NT2/D1 (cell line): ENCODE data around the gene APOE.
"Not testable (repeated sequence)": the region's sequence is repeated elsewhere in the genome, so short reads cannot be mapped to it uniquely, and the experiment has no call there.

Source experiments
- DNase-seq: peaks from one replicate; pipeline ENCODE4 v3.0.0-alpha.2; 2011; ENCODE audit warnings: low read depth, low spot score
- H3K27me3 ChIP-seq: 2 replicates; pipeline ENCODE4 v1.6.0; 2011; ENCODE audit warnings: mild to moderate bottlenecking; ENCODE audit not compliant: insufficient read length, insufficient read depth
- H3K36me3 ChIP-seq: 2 replicates; pipeline ENCODE4 v1.6.1; 2011; ENCODE audit warnings: mild to moderate bottlenecking, low read length, mixed read lengths; ENCODE audit not compliant: insufficient read depth, insufficient read length
- H3K4me1 ChIP-seq: 2 replicates; pipeline ENCODE4 v1.5.1; 2011; ENCODE audit not compliant: insufficient read depth, insufficient read length
- H3K4me3 ChIP-seq: 2 replicates; pipeline ENCODE4 v1.5.1; 2011; ENCODE audit warnings: low read depth; ENCODE audit not compliant: insufficient read length
- H3K9ac ChIP-seq: 2 replicates; pipeline ENCODE4 v1.6.0; 2011; ENCODE audit warnings: low read depth; ENCODE audit not compliant: insufficient read length
- H3K9me3 ChIP-seq: 2 replicates; pipeline ENCODE4 v1.5.1; 2011; ENCODE audit warnings: mild to moderate bottlenecking, low read length; ENCODE audit not compliant: insufficient read depth
- SUZ12 ChIP-seq: IDR thresholded peaks from 2 replicates; pipeline ENCODE4 v1.6.1; 2011; ENCODE audit not compliant: insufficient read length, insufficient read depth; ENCODE audit errors: extremely low read depth
- YY1 ChIP-seq: IDR thresholded peaks from 2 replicates; pipeline ENCODE4 v1.6.1; 2011; ENCODE audit not compliant: insufficient read length, insufficient read depth
- ZNF274 ChIP-seq: IDR thresholded peaks from 2 replicates; pipeline ENCODE4 v1.6.1; 2011; ENCODE audit warnings: mild to moderate bottlenecking, low read depth, low read length

The APOE gene

DNA sequence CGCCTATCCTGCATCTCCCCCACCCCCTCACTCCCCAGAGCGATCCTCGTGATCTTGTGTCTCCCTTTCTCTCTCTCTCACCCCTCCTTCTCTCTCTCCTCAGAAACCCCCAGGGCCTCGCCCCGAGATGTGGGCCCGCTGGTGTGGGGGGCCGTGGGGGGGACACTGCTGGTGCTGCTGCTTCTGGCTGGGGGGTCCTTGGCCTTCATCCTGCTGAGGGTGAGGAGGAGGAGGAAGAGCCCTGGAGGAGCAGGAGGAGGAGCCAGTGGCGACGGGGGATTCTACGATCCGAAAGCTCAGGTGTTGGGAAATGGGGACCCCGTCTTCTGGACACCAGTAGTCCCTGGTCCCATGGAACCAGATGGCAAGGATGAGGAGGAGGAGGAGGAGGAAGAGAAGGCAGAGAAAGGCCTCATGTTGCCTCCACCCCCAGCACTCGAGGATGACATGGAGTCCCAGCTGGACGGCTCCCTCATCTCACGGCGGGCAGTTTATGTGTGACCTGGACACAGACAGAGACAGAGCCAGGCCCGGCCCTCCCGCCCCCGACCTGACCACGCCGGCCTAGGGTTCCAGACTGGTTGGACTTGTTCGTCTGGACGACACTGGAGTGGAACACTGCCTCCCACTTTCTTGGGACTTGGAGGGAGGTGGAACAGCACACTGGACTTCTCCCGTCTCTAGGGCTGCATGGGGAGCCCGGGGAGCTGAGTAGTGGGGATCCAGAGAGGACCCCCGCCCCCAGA, 27.3 kb upstream of the APOE start:
- no peak for DNase-seq
- TF ChIP-seq ZNF274 (no peak), SUZ12 (no peak), YY1 (no peak)
- Histone ChIP-seq H3K27me3 (no peaks in the 10 kb centered on the region), H3K36me3 (peaks cover 72% of the 10 kb centered on the region), H3K9me3 (no peaks in the 10 kb centered on the region), H3K9ac (no peak overlapping the region), H3K4me3 (no peak overlapping the region), H3K4me1 (peaks cover 14% of the 10 kb centered on the region)

DNA sequence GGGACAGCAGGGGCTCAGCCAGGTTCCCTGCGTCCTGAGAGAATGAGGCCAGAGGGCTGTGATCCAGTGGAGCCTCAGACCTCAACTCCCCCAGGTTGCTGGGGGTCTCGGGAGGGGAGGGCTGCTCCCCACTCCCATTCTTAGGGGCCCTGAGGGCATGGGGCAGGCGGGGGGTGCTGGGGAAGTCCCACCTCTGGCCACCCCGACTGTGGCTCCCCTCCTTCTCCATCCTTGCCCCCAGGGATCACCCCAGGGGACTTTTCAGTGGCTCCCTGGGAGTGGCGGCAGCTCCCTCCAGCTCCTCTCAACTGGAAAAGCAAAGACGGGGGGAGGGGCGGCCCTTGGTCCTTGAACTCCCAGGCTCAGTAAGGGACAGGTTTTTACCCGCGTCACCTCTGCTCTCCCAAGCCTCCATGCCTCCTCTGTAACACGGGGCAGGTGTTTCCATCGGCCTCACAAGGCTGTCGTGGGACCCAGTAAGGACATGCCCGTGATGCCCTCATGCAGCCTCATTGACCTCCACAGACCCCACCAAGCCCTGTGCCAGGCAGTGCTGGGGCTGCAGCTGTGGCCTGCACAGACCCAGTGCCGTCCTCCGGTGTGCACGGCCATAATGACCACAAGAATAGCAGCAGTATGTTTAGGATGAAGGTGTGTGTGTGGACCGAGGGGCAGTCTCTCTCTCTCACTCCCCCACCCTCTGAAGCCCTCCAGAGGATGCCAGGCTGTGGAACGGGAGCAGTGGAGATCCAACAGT, 26.1 kb upstream of the APOE start:
- no peak overlapping the region for H3K4me3 ChIP-seq
- peaks cover 11% of the 10 kb centered on the region for H3K4me1 ChIP-seq
- DNase-seq, result no peak
- no peaks in the 10 kb centered on the region for H3K9me3 ChIP-seq
- H3K9ac ChIP-seq, result peak overlapping the region; percentile 21
- no peaks in the 10 kb centered on the region for H3K27me3 ChIP-seq
- no peak for TF ChIP-seq YY1
- no peak for TF ChIP-seq SUZ12
- no peak for TF ChIP-seq ZNF274
- peaks cover 67% of the 10 kb centered on the region for H3K36me3 ChIP-seq

DNA sequence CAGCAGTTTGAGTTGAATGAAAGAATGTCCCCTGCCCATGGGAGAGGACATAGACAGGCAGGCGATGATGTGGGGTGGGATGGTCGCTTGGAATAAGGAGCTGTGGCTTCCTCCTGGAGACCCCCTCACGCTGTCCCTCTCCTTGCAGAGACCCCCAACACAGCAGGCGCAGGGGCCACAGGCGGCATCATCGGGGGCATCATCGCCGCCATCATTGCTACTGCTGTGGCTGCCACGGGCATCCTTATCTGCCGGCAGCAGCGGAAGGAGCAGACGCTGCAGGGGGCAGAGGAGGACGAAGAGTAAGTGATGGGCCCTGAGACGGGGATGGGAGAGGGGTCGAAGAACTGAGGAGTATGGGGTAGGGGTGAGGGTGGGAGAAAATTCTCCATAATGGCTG, 23.5 kb upstream of the APOE start:
- no peaks in the 10 kb centered on the region for H3K27me3 ChIP-seq
- TF ChIP-seq ZNF274 (no peak), YY1 (no peak), SUZ12 (no peak)
- no peak overlapping the region for H3K4me3 ChIP-seq
- DNase-seq, result no peak
- no peaks in the 10 kb centered on the region for H3K9me3 ChIP-seq
- H3K9ac ChIP-seq, result no peak overlapping the region
- peaks cover 11% of the 10 kb centered on the region for H3K4me1 ChIP-seq
- peaks cover 62% of the 10 kb centered on the region for H3K36me3 ChIP-seq

DNA sequence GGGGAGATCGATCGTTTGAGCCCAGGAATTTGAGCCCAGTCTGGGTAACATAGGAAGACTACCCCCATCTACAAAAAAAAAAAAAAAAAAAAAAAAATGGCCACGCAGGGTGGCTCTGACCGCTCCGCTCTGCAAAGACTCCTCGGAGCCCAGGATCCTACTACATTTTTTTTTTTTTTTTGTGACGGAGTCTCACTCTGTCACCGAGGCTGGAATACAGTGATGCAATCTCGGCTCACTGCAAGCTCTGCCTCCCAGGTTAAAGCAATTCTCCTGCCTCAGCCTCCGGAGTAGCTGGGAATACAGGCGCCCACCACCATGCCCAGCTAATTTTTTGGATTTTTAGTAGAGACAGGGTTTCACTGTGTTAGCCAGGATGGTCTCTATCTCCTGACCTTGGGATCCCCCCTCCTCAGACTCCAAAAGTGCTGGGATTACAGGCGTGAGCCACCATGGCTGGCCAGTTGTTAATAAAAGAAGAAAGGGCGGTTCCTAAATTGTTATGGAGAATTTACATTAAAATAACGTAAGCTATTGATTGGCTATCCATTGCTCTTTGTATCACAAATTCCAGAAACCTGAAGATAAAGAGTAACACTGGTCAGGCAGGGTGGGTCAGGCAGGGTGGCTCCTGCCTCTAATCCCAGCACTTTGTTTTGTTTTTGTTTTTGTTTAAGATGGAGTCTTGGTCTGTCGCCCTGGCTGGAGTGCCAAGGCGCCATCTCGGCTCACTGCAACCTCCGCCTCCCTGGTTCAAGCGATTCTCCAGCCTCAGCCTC, 22.8 kb upstream of the APOE start:
- peaks cover 59% of the 10 kb centered on the region for H3K36me3 ChIP-seq
- not testable (repeated sequence) for H3K9me3 ChIP-seq, H3K9ac ChIP-seq, H3K4me3 ChIP-seq, H3K27me3 ChIP-seq, DNase-seq
- H3K4me1 ChIP-seq, result peaks cover 11% of the 10 kb centered on the region

DNA sequence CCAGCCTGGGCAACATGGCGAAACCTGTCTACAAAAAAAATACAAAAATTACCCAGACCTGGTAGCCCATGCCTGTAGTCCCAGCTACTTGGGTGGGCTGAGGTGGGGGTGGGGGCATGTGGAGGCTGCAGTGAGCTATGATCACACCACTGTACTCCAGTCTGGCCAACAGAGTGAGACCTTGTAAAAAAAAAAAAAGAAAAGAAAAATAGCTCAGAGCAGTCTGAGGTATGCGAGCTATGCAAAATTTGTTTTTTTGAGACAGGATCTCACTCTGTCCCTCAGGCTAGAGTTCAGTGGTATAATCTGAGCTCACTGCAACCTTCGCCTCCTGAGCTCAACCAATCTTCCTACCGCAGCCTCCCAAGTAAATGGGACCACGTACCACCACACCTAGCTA, 21.7 kb upstream of the APOE start:
- H3K9me3 ChIP-seq, result no peaks in the 10 kb centered on the region
- H3K4me3 ChIP-seq, result no peak overlapping the region
- H3K36me3 ChIP-seq, result peaks cover 56% of the 10 kb centered on the region
- peaks cover 9% of the 10 kb centered on the region for H3K4me1 ChIP-seq
- DNase-seq, result no peak
- H3K27me3 ChIP-seq, result no peaks in the 10 kb centered on the region
- no peak overlapping the region for H3K9ac ChIP-seq
- TF ChIP-seq SUZ12, result no peak
- TF ChIP-seq YY1, result no peak
- no peak for TF ChIP-seq ZNF274

DNA sequence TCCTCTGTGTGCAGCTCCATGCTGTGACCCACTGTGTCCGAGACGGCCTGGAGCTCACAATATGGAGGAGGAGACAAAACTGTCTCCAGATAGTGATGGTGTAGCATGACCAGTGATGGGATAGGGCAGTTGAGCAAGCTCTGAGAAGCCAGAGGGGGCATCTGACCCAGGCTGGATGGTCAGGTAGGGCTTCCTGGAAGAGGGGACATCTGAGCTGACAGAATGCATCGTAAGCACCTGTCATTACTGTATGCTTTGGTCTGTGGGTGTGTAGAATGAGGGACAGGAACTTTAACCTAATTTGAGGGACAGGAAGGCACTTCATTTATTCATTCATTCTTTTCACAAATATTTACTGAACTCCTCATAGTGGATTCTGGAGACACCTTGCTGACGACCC, 21.0 kb upstream of the APOE start:
- Histone ChIP-seq H3K4me3 (no peak overlapping the region), H3K9me3 (no peaks in the 10 kb centered on the region), H3K36me3 (peaks cover 53% of the 10 kb centered on the region), H3K4me1 (peaks cover 4% of the 10 kb centered on the region), H3K9ac (no peak overlapping the region), H3K27me3 (no peaks in the 10 kb centered on the region)
- TF ChIP-seq SUZ12, result no peak
- no peak for TF ChIP-seq YY1
- TF ChIP-seq ZNF274, result no peak
- no peak for DNase-seq

DNA sequence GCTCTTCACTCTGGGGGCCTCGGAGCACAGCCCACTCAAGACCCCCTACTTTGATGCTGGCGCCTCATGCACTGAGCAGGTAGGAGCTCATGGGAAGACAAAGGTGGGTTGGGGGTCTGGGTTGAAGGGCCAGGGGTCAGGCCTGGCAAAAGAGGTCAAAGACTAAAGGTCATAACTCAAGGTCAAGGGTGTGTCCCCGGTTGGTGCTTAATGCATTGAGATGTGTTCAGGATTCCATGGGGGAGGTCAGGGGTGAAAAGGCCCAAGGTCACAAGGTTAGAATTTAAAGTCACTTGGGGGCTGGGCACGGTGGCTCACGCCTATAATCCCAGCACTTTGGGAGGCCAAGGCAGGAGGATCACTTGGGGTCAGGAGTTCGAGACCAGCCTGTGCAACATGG, 19.5 kb upstream of the APOE start:
- Histone ChIP-seq H3K9me3 (no peaks in the 10 kb centered on the region), H3K4me1 (no peaks in the 10 kb centered on the region), H3K36me3 (peaks cover 49% of the 10 kb centered on the region), H3K27me3 (no peaks in the 10 kb centered on the region), H3K9ac (no peak overlapping the region), H3K4me3 (no peak overlapping the region)
- TF ChIP-seq SUZ12, result no peak
- TF ChIP-seq YY1, result no peak
- TF ChIP-seq ZNF274, result no peak
- DNase-seq, result no peak
